Neural cell (in vitro differentiated cells): ENCODE data around the gene DNMBP. TPM values are rescaled to one million over a fixed set of nuclear protein-coding genes. Genes with fewer than 3 reads are reported as not detected.

Source experiments
- H2AFZ ChIP-seq: fragments of 200-600, 300-800 bp; sonication (generic), shearing (Covaris generic); 2 replicates; pipeline ENCODE4 v1.6.0; 2014; ENCODE audit warnings: low read depth, mild to moderate bottlenecking, antibody characterized with exemption, low read length, moderate library complexity
- H3F3A ChIP-seq: fragments of 200-600 bp; shearing (Covaris generic); 2 replicates; pipeline ENCODE4 v1.6.1; 2016; ENCODE audit warnings: mild to moderate bottlenecking, moderate library complexity, mixed read lengths, antibody characterized with exemption, low read length; ENCODE audit not compliant: insufficient read depth, poor library complexity, severe bottlenecking
- H3K27ac ChIP-seq: fragments of 200-600, 300-800 bp; sonication (generic), shearing (Covaris generic); 2 replicates; pipeline ENCODE4 v1.5.1; 2014; ENCODE audit warnings: mild to moderate bottlenecking, low read length, moderate library complexity
- H3K27me3 ChIP-seq: fragments of 300-800, 200-600 bp; sonication (generic), shearing (Covaris generic); 2 replicates; pipeline ENCODE4 v1.6.0; 2014; ENCODE audit warnings: mild to moderate bottlenecking, low read depth, low read length, moderate library complexity; ENCODE audit not compliant: insufficient read depth
- H3K36me3 ChIP-seq: fragments of 300-800, 200-600 bp; sonication (generic), shearing (Covaris generic); 2 replicates; pipeline ENCODE4 v1.5.1; 2014; ENCODE audit warnings: mild to moderate bottlenecking, antibody characterized with exemption, low read length, moderate library complexity; ENCODE audit not compliant: insufficient read depth
- H3K4me2 ChIP-seq: fragments of 300-800, 200-600 bp; sonication (generic), shearing (Covaris generic); 2 replicates; pipeline ENCODE4 v1.6.0; 2014; ENCODE audit warnings: mild to moderate bottlenecking, low read length
- H3K4me3 ChIP-seq: fragments of 300-800, 200-600 bp; sonication (generic), shearing (Covaris generic); 2 replicates; pipeline ENCODE4 v1.5.1; 2014; ENCODE audit warnings: mild to moderate bottlenecking, low read length, moderate library complexity
- H3K79me2 ChIP-seq: fragments of 200-600 bp; shearing (Covaris generic); replicated peaks from 2 replicates; pipeline ENCODE4 v1.6.0; 2014; ENCODE audit warnings: mild to moderate bottlenecking, low read length, moderate library complexity; ENCODE audit not compliant: insufficient read depth
- H3K9ac ChIP-seq: fragments of 300-800, 200-600 bp; sonication (generic), shearing (Covaris generic); 2 replicates; pipeline ENCODE4 v1.6.1; 2016; ENCODE audit warnings: mild to moderate bottlenecking, low read length, mixed read lengths
- H3K9me2 ChIP-seq: fragments of 200-600 bp; shearing (Covaris generic); 2 replicates; pipeline ENCODE4 v1.6.1; 2016; ENCODE audit warnings: mild to moderate bottlenecking, low read length, mixed read lengths; ENCODE audit not compliant: insufficient read depth
- H3K9me3 ChIP-seq: fragments of 200-600, 300-800 bp; sonication (generic), shearing (Covaris generic); 2 replicates; pipeline ENCODE4 v1.6.1; 2016; ENCODE audit warnings: mild to moderate bottlenecking, mixed run types, low read length, moderate library complexity, mixed read lengths
- H4K20me1 ChIP-seq: fragments of 200-600 bp; shearing (Covaris generic); 2 replicates; pipeline ENCODE4 v1.6.1; 2016; ENCODE audit warnings: mild to moderate bottlenecking, mixed run types; ENCODE audit not compliant: insufficient read depth
- CTCF ChIP-seq: fragments of 450-650 bp; IDR thresholded peaks from 2 replicates; pipeline ENCODE4 v1.5.1; 2014; ENCODE audit warnings: antibody characterized with exemption, mild to moderate bottlenecking, moderate library complexity; ENCODE audit not compliant: poor library complexity, severe bottlenecking
- EP300 ChIP-seq: fragments of 450-650 bp; conservative IDR thresholded peaks from 2 replicates; pipeline ENCODE4 v1.6.1; 2014; ENCODE audit warnings: antibody characterized with exemption, mild to moderate bottlenecking, moderate library complexity; ENCODE audit not compliant: poor library complexity, severe bottlenecking
- EZH2 ChIP-seq: fragments of 200-600, 300-800 bp; shearing (Covaris generic), sonication (generic); IDR thresholded peaks from 2 replicates; pipeline ENCODE4 v1.6.1; 2014; ENCODE audit warnings: antibody characterized with exemption, low read length, borderline replicate concordance, mild to moderate bottlenecking; ENCODE audit not compliant: insufficient read depth, poor library complexity, severe bottlenecking
- MXI1 ChIP-seq: fragments of 450-650 bp; conservative IDR thresholded peaks from 2 replicates; pipeline ENCODE4 v1.6.1; 2014; ENCODE audit warnings: antibody characterized with exemption, mild to moderate bottlenecking; ENCODE audit not compliant: poor library complexity, severe bottlenecking
- POLR2AphosphoS5 ChIP-seq: IDR thresholded peaks from 2 replicates; pipeline ENCODE4 v1.6.1; 2012
- RAD21 ChIP-seq: fragments of 450-650 bp; conservative IDR thresholded peaks from 2 replicates; pipeline ENCODE4 v1.6.1; 2014; ENCODE audit warnings: antibody characterized with exemption, mild to moderate bottlenecking, moderate library complexity
- SMC3 ChIP-seq: fragments of 450-650 bp; conservative IDR thresholded peaks from 2 replicates; pipeline ENCODE4 v1.6.1; 2014; ENCODE audit warnings: antibody characterized with exemption, mild to moderate bottlenecking, moderate library complexity; ENCODE audit not compliant: poor library complexity
- TAF1 ChIP-seq: IDR thresholded peaks from 2 replicates; pipeline ENCODE4 v1.6.1; 2012; ENCODE audit warnings: low read depth
- polyA plus RNA-seq: library from polyadenylated mRNA; depleted of rRNA; stranded (reverse); fragments of >200 nt; gene quantifications from 2 replicates; pipeline ENCODE4 v1.2.3, GENCODE V29; 2014
- TF ChIP-seq, protein P1 (sequence below): IDR thresholded peaks from 2 replicates; pipeline ENCODE4 v1.6.1; 2012; ENCODE audit warnings: borderline replicate concordance

The DNMBP gene
- polyA plus RNA-seq, 1 donor from 2014 or later: 2.3 TPM

- no peak for TF ChIP-seq POLR2AphosphoS5
- no peak for TF ChIP-seq EP300
- no peak for TF ChIP-seq SMC3
- TF ChIP-seq RAD21: no peak
- TF ChIP-seq, protein P1, sequence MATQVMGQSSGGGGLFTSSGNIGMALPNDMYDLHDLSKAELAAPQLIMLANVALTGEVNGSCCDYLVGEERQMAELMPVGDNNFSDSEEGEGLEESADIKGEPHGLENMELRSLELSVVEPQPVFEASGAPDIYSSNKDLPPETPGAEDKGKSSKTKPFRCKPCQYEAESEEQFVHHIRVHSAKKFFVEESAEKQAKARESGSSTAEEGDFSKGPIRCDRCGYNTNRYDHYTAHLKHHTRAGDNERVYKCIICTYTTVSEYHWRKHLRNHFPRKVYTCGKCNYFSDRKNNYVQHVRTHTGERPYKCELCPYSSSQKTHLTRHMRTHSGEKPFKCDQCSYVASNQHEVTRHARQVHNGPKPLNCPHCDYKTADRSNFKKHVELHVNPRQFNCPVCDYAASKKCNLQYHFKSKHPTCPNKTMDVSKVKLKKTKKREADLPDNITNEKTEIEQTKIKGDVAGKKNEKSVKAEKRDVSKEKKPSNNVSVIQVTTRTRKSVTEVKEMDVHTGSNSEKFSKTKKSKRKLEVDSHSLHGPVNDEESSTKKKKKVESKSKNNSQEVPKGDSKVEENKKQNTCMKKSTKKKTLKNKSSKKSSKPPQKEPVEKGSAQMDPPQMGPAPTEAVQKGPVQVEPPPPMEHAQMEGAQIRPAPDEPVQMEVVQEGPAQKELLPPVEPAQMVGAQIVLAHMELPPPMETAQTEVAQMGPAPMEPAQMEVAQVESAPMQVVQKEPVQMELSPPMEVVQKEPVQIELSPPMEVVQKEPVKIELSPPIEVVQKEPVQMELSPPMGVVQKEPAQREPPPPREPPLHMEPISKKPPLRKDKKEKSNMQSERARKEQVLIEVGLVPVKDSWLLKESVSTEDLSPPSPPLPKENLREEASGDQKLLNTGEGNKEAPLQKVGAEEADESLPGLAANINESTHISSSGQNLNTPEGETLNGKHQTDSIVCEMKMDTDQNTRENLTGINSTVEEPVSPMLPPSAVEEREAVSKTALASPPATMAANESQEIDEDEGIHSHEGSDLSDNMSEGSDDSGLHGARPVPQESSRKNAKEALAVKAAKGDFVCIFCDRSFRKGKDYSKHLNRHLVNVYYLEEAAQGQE: no peak
- no peak for TF ChIP-seq EZH2
- no peak for TF ChIP-seq TAF1
- no peak for TF ChIP-seq CTCF
- TF ChIP-seq MXI1: no peak
- no peaks in the 10 kb centered on the region for H4K20me1 ChIP-seq
- H3K79me2 ChIP-seq: no peaks in the 10 kb centered on the region
- no peaks in the 10 kb centered on the region for H3F3A ChIP-seq
- H3K9me3 ChIP-seq: no peaks in the 10 kb centered on the region
- H2AFZ ChIP-seq: no peak overlapping the region
- H3K4me3 ChIP-seq: no peak overlapping the region
- no peaks in the 10 kb centered on the region for H3K9me2 ChIP-seq
- H3K4me2 ChIP-seq: no peak overlapping the region
- H3K36me3 ChIP-seq: no peaks in the 10 kb centered on the region
- H3K27me3 ChIP-seq: no peaks in the 10 kb centered on the region
- H3K9ac ChIP-seq: no peak overlapping the region
- H3K27ac ChIP-seq: no peak overlapping the region
Observed at GRCh38 chr10:99858849-99859248, 150.9 kb downstream of the DNMBP start.

DNA sequence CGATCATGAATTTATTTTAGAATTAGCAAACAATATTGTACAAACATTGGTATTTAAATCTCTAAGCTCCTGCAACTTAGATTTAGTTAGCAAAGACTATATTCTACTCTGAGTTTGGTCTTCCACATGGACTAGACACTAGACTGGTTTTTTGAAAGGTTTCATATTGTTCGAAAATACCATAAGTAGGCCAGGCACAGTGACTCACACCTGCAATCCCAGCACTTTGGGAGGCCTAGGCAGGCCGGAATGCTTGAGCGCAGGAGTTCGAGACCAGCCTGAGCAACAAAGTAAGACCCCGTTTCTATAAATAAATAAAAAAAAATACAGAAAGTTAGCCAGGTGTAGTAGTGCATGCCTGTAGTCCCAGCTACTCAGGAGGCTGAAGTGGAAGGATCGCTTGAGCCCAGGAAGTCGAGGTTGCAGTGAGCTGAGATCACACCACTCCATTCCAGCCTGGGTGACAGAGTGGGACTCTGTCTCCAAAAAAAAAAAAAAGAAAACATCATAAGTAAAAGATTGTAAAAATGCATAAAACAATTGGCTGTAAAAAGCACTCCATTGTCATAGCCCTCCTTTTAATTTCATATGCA is 154.2 kb downstream of the DNMBP start:
- Histone ChIP-seq H3F3A (no peaks in the 10 kb centered on the region), H3K4me3 (no peak overlapping the region), H3K4me2 (no peak overlapping the region), H3K9ac (no peak overlapping the region), H3K79me2 (no peaks in the 10 kb centered on the region), H2AFZ (no peak overlapping the region), H3K9me2 (no peaks in the 10 kb centered on the region), H3K9me3 (no peaks in the 10 kb centered on the region), H3K27ac (no peak overlapping the region), H3K36me3 (no peaks in the 10 kb centered on the region), H4K20me1 (no peaks in the 10 kb centered on the region), H3K27me3 (no peaks in the 10 kb centered on the region)
- no peak for TF ChIP-seq RAD21
- TF ChIP-seq EZH2: no peak
- TF ChIP-seq, protein P1: no peak
- no peak for TF ChIP-seq POLR2AphosphoS5
- no peak for TF ChIP-seq SMC3
- TF ChIP-seq MXI1: no peak
- no peak for TF ChIP-seq CTCF
